ENCODE results near the gene AQR.
"Not testable (repeated sequence)": the region's sequence is repeated elsewhere in the genome, so short reads cannot be mapped to it uniquely, and the experiment has no call there.

The AQR gene

DNA sequence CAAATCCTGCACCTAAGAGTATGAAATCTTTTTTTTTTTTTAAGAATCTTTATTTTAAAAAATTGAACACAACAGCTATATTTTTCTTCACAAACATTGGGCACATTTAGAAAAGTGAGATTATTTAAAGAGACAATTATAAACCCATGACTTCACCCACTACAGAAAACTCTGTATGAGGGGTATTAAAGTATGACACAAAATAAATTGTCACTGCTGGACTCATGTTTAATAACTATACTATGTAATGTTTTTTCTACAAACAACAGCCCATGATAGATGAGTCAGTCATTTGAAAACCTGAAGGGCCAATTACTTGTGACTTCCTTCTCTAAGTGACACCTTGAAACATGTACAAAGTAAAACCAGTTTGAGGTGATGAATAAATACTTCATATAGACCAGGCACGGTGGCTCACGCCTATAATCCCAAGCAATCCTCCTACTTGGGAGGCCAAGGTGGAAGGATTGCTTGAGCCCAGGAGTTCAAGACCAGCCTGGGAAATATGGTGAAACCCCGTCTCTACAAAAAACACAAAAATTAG, 36.0 kb downstream of the AQR start:
- Histone ChIP-seq H3K27me3 (ENCODE audit: control insufficient read depth in 1 of 2, insufficient read depth in 2 of 2, low read length in 2 of 2) (no peaks in the 10 kb centered on the region), H3K4me1 (ENCODE audit: control insufficient read depth in 1 of 2, insufficient read depth in 2 of 2, low read length in 2 of 2) (no peaks in the 10 kb centered on the region), H3K9ac (ENCODE audit: low read depth in 1 of 2, low read length in 2 of 2) (no peak overlapping the region), H3K4me3 (ENCODE audit: low read depth in 1 of 2, low read length in 2 of 2) (no peak overlapping the region), H3K27ac (ENCODE audit: low read depth, low read length) (no peak overlapping the region), H3K9me3 (ENCODE audit: control insufficient read depth in 1 of 2, low read length in 2 of 2) (no peaks in the 10 kb centered on the region), H3K36me3 (ENCODE audit: control insufficient read depth in 1 of 2, insufficient read depth in 2 of 2, low read length in 2 of 2) (peaks cover 11 to 68% of the 10 kb centered on the region in 2 donors)

DNA sequence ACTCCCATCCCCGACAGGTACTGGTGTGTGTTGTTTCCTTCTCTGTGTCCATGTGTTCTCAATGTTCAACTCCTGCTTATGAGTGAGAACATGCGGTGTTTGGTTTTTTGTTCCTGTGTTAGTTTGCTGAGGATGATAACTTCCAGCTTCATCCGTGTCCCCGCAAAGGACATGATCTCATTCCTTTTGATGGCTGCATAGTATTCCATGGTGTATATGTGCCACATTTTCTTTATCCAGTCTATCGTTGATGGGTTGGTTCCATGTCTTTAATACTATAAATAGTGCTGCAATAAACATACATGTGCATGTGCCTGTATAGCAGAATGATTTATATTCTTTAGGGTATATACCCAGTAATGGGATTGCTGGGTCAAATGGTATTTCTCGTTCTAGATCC, 41.2 kb downstream of the AQR start:
- H3K27me3 ChIP-seq (ENCODE audit: control insufficient read depth in 1 of 2, insufficient read depth in 2 of 2, low read length in 2 of 2); H3K9ac ChIP-seq (ENCODE audit: low read depth in 1 of 2, low read length in 2 of 2); H3K4me1 ChIP-seq (ENCODE audit: control insufficient read depth in 1 of 2, insufficient read depth in 2 of 2, low read length in 2 of 2); H3K9me3 ChIP-seq (ENCODE audit: control insufficient read depth in 1 of 2, low read length in 2 of 2); H3K4me3 ChIP-seq (ENCODE audit: low read depth in 1 of 2, low read length in 2 of 2); H3K27ac ChIP-seq (ENCODE audit: low read depth, low read length): not testable (repeated sequence)
- H3K36me3 ChIP-seq (ENCODE audit: control insufficient read depth in 1 of 2, insufficient read depth in 2 of 2, low read length in 2 of 2): peaks cover 11 to 61% of the 10 kb centered on the region in 2 donors

DNA sequence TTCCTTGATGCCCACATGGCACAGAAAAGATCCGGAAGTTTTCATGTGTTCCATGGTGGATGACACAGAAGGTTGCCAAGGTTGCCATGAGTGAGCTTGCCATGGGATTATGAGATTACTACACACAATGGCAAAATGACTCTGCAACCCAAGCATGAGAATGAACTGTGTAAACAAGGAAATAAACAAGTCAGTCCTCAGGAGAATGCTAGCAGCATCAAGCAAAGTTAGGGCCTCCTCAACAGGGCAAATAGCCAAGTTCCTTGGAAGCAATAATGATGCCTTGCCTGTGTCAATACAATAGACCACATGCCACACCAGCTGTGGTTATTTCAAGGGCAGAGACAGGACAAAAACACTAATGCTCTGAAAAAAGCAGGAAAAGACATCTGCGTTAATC, 41.8 kb downstream of the AQR start:
- H3K36me3 ChIP-seq (ENCODE audit: control insufficient read depth in 1 of 2, insufficient read depth in 2 of 2, low read length in 2 of 2): peaks cover 11 to 58% of the 10 kb centered on the region in 2 donors

DNA sequence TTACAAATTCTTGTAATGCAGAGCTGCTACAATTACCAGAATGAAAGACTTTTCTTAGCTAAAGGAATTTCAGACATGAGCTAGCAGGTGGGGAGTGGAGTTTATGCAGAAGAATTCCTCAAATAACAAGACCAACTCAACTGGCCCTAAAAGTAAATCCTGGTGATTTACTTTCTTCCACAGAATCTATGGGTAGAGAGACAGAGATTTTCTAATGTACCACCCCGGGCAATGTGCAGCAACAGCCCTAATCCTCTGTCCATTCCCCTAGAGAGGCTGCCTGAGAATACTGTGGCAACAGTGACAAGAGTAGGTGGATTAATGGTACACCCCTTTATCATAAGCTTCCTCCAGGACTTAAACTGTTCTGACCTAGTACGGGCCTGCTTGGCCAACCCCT, 55.2 kb downstream of the AQR start:
- Histone ChIP-seq H3K9me3 (ENCODE audit: control insufficient read depth in 1 of 2, low read length in 2 of 2) (no peaks in the 10 kb centered on the region), H3K4me3 (ENCODE audit: low read depth in 1 of 2, low read length in 2 of 2) (no peak overlapping the region), H3K4me1 (ENCODE audit: control insufficient read depth in 1 of 2, insufficient read depth in 2 of 2, low read length in 2 of 2) (no peaks in the 10 kb centered on the region), H3K27me3 (ENCODE audit: control insufficient read depth in 1 of 2, insufficient read depth in 2 of 2, low read length in 2 of 2) (no peaks in the 10 kb centered on the region), H3K36me3 (ENCODE audit: control insufficient read depth in 1 of 2, insufficient read depth in 2 of 2, low read length in 2 of 2) (peaks cover 32 to 75% of the 10 kb centered on the region in 2 donors), H3K9ac (ENCODE audit: low read depth in 1 of 2, low read length in 2 of 2) (no peak overlapping the region), H3K27ac (ENCODE audit: low read depth, low read length) (no peak overlapping the region)

More for the DNA sequence above, 41.8 kb downstream of the AQR start:
- Histone ChIP-seq H3K27me3 (ENCODE audit: control insufficient read depth in 1 of 2, insufficient read depth in 2 of 2, low read length in 2 of 2) (no peaks in the 10 kb centered on the region), H3K9me3 (ENCODE audit: control insufficient read depth in 1 of 2, low read length in 2 of 2) (no peaks in the 10 kb centered on the region), H3K4me1 (ENCODE audit: control insufficient read depth in 1 of 2, insufficient read depth in 2 of 2, low read length in 2 of 2) (no peaks in the 10 kb centered on the region), H3K9ac (ENCODE audit: low read depth in 1 of 2, low read length in 2 of 2) (no peak overlapping the region), H3K4me3 (ENCODE audit: low read depth in 1 of 2, low read length in 2 of 2) (no peak overlapping the region), H3K27ac (ENCODE audit: low read depth, low read length) (no peak overlapping the region)

DNA sequence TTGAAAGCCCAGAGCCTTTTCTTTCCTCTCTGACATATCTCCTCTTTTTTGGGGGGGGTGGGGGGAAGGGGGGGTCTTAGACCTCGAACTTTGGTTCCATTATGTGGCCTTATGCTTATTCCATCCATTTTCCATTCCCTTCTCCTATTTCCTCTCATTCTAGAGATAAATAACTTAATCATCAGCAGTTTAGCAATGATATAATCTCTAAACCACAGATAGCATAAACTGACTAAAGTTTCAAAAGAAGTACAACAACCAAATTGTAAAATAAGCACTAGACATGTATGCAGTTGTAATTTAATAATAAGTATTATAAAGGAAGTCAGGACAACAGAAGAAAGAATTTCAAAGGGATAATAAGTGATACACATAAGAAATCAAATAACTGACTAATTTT, 64.5 kb downstream of the AQR start:
- Histone ChIP-seq H3K9me3 (ENCODE audit: control insufficient read depth in 1 of 2, low read length in 2 of 2) (no peaks in the 10 kb centered on the region), H3K9ac (ENCODE audit: low read depth in 1 of 2, low read length in 2 of 2) (no peak overlapping the region), H3K27me3 (ENCODE audit: control insufficient read depth in 1 of 2, insufficient read depth in 2 of 2, low read length in 2 of 2) (no peaks in the 10 kb centered on the region), H3K4me1 (ENCODE audit: control insufficient read depth in 1 of 2, insufficient read depth in 2 of 2, low read length in 2 of 2) (no peaks in the 10 kb centered on the region), H3K27ac (ENCODE audit: low read depth, low read length) (no peak overlapping the region), H3K36me3 (ENCODE audit: control insufficient read depth in 1 of 2, insufficient read depth in 2 of 2, low read length in 2 of 2) (peaks cover 25 to 63% of the 10 kb centered on the region in 2 donors), H3K4me3 (ENCODE audit: low read depth in 1 of 2, low read length in 2 of 2) (no peak overlapping the region)

DNA sequence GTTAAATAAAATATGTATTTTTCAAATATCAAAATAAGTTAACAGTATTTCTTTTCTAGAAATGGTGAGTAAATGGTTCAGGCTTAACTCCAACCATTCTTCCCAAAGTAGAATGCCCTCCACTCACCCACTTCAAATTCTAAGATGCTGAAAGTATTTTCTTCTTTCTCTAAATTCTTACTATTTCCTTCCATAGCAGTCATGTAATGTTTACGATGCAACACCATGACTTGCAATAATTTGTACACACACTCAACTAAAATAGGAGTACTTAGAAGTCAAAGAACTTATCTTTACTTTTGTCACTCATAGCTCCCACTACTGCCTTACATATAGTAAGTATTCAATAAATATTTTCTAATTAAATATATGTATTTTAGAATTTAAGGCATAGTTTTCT, 65.0 kb downstream of the AQR start:
- Histone ChIP-seq H3K27ac (ENCODE audit: low read depth, low read length) (no peak overlapping the region), H3K27me3 (ENCODE audit: control insufficient read depth in 1 of 2, insufficient read depth in 2 of 2, low read length in 2 of 2) (no peaks in the 10 kb centered on the region), H3K4me3 (ENCODE audit: low read depth in 1 of 2, low read length in 2 of 2) (no peak overlapping the region), H3K36me3 (ENCODE audit: control insufficient read depth in 1 of 2, insufficient read depth in 2 of 2, low read length in 2 of 2) (peaks cover 23 to 64% of the 10 kb centered on the region in 2 donors), H3K4me1 (ENCODE audit: control insufficient read depth in 1 of 2, insufficient read depth in 2 of 2, low read length in 2 of 2) (no peaks in the 10 kb centered on the region), H3K9me3 (ENCODE audit: control insufficient read depth in 1 of 2, low read length in 2 of 2) (no peaks in the 10 kb centered on the region), H3K9ac (ENCODE audit: low read depth in 1 of 2, low read length in 2 of 2) (no peak overlapping the region)

GRCh38 chr15:34900748-34901147, 68.8 kb downstream of the AQR start:
- H3K27ac ChIP-seq (ENCODE audit: low read depth, low read length): no peak overlapping the region
- H3K4me1 ChIP-seq (ENCODE audit: control insufficient read depth in 1 of 2, insufficient read depth in 2 of 2, low read length in 2 of 2): no peaks in the 10 kb centered on the region
- no peaks in the 10 kb centered on the region for H3K9me3 ChIP-seq (ENCODE audit: control insufficient read depth in 1 of 2, low read length in 2 of 2)
- H3K4me3 ChIP-seq (ENCODE audit: low read depth in 1 of 2, low read length in 2 of 2): no peak overlapping the region
- H3K9ac ChIP-seq (ENCODE audit: low read depth in 1 of 2, low read length in 2 of 2): no peak overlapping the region
- H3K36me3 ChIP-seq (ENCODE audit: control insufficient read depth in 1 of 2, insufficient read depth in 2 of 2, low read length in 2 of 2): peaks cover 16 to 59% of the 10 kb centered on the region in 2 donors
- H3K27me3 ChIP-seq (ENCODE audit: control insufficient read depth in 1 of 2, insufficient read depth in 2 of 2, low read length in 2 of 2): no peaks in the 10 kb centered on the region

DNA sequence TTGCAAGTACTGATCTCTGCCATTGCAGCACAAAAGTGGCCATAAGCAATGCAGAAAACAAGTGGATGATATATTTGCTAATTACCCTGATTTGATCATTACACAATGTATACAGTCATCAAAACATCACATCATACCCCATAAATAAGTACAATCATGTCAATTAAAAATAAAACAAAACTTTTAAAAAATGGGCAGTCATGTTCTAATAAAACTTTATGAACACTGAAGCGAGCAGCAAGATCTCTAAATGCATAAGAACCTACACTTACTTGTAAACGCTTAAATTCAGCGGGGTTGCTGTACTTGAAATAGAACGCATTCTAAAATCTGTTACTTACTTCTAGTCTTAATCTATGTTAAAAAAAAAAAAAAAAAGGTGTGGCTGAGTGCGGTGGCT, 73.4 kb downstream of the AQR start:
- no peak overlapping the region for H3K9ac ChIP-seq (ENCODE audit: low read depth in 1 of 2, low read length in 2 of 2)
- peaks cover 11 to 13% of the 10 kb centered on the region in 2 donors for H3K9me3 ChIP-seq (ENCODE audit: control insufficient read depth in 1 of 2, low read length in 2 of 2)
- no peak overlapping the region for H3K4me3 ChIP-seq (ENCODE audit: low read depth in 1 of 2, low read length in 2 of 2)
- H3K27ac ChIP-seq (ENCODE audit: low read depth, low read length): no peak overlapping the region
- H3K4me1 ChIP-seq (ENCODE audit: control insufficient read depth in 1 of 2, insufficient read depth in 2 of 2, low read length in 2 of 2): no peaks in the 10 kb centered on the region
- no peaks in the 10 kb centered on the region for H3K27me3 ChIP-seq (ENCODE audit: control insufficient read depth in 1 of 2, insufficient read depth in 2 of 2, low read length in 2 of 2)
- H3K36me3 ChIP-seq (ENCODE audit: control insufficient read depth in 1 of 2, insufficient read depth in 2 of 2, low read length in 2 of 2): peaks cover 34 to 59% of the 10 kb centered on the region in 2 donors

GRCh38 chr15:34893967-34894366, 75.6 kb downstream of the AQR start:
- no peak overlapping the region for H3K27ac ChIP-seq (ENCODE audit: low read depth, low read length)
- H3K4me1 ChIP-seq (ENCODE audit: control insufficient read depth in 1 of 2, insufficient read depth in 2 of 2, low read length in 2 of 2): no peaks in the 10 kb centered on the region
- H3K36me3 ChIP-seq (ENCODE audit: control insufficient read depth in 1 of 2, insufficient read depth in 2 of 2, low read length in 2 of 2): peaks cover 34 to 62% of the 10 kb centered on the region in 2 donors
- H3K27me3 ChIP-seq (ENCODE audit: control insufficient read depth in 1 of 2, insufficient read depth in 2 of 2, low read length in 2 of 2): no peaks in the 10 kb centered on the region
- peaks cover 11 to 13% of the 10 kb centered on the region in 2 donors for H3K9me3 ChIP-seq (ENCODE audit: control insufficient read depth in 1 of 2, low read length in 2 of 2)
- no peak overlapping the region for H3K4me3 ChIP-seq (ENCODE audit: low read depth in 1 of 2, low read length in 2 of 2)
- H3K9ac ChIP-seq (ENCODE audit: low read depth in 1 of 2, low read length in 2 of 2): no peak overlapping the region

DNA sequence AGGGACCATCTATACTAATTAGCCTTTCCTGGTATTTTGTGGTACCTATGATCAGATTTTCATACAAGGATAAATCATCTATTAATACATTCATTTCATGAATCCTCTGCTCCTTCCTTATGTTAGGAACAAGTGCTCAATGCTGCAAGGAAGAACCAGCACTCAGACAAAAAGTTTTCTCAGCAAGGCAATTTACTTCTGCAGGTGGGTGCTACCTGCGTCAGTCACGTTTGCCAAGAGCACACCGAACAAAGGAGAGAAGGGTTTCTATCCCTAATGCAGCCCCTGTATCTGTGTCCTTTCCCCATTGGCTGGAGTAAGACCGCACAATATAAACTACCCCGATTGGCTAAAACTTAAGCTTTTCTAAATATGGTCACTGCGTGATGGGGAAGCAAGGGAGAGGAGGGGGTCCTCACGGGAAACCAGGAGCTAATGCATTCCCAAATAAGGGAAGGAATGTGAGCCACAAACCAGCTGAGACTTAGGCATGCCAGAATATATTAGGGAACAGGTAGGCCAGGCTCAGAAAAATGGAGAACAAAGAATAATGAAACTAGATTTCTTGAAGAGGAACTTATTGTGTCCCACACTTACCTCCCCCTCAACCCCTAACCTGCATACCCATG, 76.5 kb downstream of the AQR start:
- H3K9ac ChIP-seq (ENCODE audit: low read depth in 1 of 2, low read length in 2 of 2): no peak overlapping the region

More for the DNA sequence above, 76.5 kb downstream of the AQR start:
- Histone ChIP-seq H3K27ac (ENCODE audit: low read depth, low read length) (no peak overlapping the region), H3K36me3 (ENCODE audit: control insufficient read depth in 1 of 2, insufficient read depth in 2 of 2, low read length in 2 of 2) (peaks cover 34 to 59% of the 10 kb centered on the region in 2 donors), H3K4me1 (ENCODE audit: control insufficient read depth in 1 of 2, insufficient read depth in 2 of 2, low read length in 2 of 2) (no peaks in the 10 kb centered on the region), H3K4me3 (ENCODE audit: low read depth in 1 of 2, low read length in 2 of 2) (no peak overlapping the region), H3K27me3 (ENCODE audit: control insufficient read depth in 1 of 2, insufficient read depth in 2 of 2, low read length in 2 of 2) (no peaks in the 10 kb centered on the region), H3K9me3 (ENCODE audit: control insufficient read depth in 1 of 2, low read length in 2 of 2) (peaks cover 11 to 13% of the 10 kb centered on the region in 2 donors)

Data from duodenal mucosa (tissue), 2 donors.